HUES6 (cell line): ENCODE results near the gene WDR90.

Source experiments
- H3K27ac ChIP-seq: 2 replicates; pipeline ENCODE4 v1.7.0; 2013; ENCODE audit warnings: low read depth, mild to moderate bottlenecking, low read length, inconsistent platforms
- H3K27me3 ChIP-seq: 2 replicates; pipeline ENCODE4 v1.6.1; 2013; ENCODE audit warnings: low read length; ENCODE audit not compliant: control insufficient read depth, insufficient read depth
- H3K36me3 ChIP-seq: 2 replicates; pipeline ENCODE4 v1.6.1; 2013; ENCODE audit warnings: low read length; ENCODE audit not compliant: control insufficient read depth, insufficient read depth
- H3K4me1 ChIP-seq: 2 replicates; pipeline ENCODE4 v1.6.1; 2013; ENCODE audit warnings: low read length; ENCODE audit not compliant: control insufficient read depth, insufficient read depth
- H3K4me3 ChIP-seq: 2 replicates; pipeline ENCODE4 v1.5.1; 2013; ENCODE audit warnings: low read depth, low read length
- H3K9ac ChIP-seq: one replicate; pipeline ENCODE4 v1.6.1; 2013; ENCODE audit warnings: mild to moderate bottlenecking, low read length
- H3K9me3 ChIP-seq: 2 replicates; pipeline ENCODE4 v1.6.1; 2013; ENCODE audit warnings: low read depth, low read length; ENCODE audit not compliant: control insufficient read depth, insufficient read depth

Gene WDR90

DNA sequence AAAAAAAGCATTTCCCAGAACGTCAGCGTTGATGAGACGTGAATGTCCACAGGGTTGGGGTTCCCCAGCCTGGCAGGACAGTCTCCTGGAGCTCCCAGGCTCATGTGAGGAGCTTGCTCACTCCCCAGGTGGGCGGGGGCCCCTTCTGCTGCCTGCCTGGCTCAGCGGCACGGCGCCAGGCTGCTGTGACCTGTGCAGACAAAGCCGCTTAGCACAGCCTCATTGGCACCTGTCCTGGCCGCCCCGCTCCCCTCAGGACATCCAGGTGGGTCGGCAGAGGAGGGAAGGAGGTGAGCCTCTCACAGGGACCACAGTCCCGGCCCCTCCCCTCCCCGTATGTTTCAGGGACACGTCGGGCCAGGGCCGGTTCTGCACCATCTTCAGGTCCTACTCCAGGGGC lies 31.3 kb upstream of the WDR90 start:
- Histone ChIP-seq H3K9ac (no peak overlapping the region), H3K36me3 (peaks cover 6% of the 10 kb centered on the region; the same call in 1 of the 2 replicates), H3K4me1 (peaks cover 17% of the 10 kb centered on the region), H3K4me3 (no peak overlapping the region), H3K9me3 (no peaks in the 10 kb centered on the region), H3K27me3 (no peaks in the 10 kb centered on the region), H3K27ac (no peak overlapping the region)

DNA sequence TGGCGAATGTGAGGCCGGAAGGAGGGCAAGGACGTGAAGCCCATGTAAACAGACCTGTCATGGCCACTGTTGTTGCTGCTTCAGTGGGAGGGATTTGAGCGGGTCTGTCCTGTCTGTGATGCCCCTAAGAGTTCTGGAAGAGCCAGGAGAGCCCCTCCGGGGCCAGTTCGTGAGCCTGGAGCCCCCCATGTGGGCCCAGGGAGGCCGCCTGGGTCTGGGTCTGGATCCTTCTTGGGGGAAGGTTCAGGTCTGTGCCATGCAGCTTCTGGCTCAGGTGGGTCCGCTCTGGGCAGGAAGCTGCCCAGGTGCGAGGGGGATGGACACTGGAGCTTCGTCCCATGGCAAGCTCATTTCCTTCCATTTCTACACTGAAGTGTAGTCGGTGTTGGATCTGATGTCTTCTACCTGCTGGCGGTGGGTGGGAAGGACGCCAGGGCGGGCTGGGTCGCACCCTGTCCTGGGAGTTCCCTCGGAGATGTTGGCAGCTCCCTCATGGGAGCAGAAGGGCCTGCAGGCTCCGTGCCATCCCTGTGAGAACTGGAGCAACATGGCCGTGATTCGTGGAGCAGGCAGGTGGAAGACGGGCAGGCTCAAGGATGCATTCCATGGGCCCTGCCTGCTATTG lies 29.6 kb upstream of the WDR90 start:
- Histone ChIP-seq H3K9ac (no peak overlapping the region), H3K27ac (no peak overlapping the region), H3K4me1 (peaks cover 24% of the 10 kb centered on the region), H3K9me3 (no peaks in the 10 kb centered on the region), H3K36me3 (0 out of 2 replicates have a peak, but pooled peaks cover under 1% of the 10 kb centered on the region), H3K27me3 (no peaks in the 10 kb centered on the region), H3K4me3 (no peak overlapping the region)

DNA sequence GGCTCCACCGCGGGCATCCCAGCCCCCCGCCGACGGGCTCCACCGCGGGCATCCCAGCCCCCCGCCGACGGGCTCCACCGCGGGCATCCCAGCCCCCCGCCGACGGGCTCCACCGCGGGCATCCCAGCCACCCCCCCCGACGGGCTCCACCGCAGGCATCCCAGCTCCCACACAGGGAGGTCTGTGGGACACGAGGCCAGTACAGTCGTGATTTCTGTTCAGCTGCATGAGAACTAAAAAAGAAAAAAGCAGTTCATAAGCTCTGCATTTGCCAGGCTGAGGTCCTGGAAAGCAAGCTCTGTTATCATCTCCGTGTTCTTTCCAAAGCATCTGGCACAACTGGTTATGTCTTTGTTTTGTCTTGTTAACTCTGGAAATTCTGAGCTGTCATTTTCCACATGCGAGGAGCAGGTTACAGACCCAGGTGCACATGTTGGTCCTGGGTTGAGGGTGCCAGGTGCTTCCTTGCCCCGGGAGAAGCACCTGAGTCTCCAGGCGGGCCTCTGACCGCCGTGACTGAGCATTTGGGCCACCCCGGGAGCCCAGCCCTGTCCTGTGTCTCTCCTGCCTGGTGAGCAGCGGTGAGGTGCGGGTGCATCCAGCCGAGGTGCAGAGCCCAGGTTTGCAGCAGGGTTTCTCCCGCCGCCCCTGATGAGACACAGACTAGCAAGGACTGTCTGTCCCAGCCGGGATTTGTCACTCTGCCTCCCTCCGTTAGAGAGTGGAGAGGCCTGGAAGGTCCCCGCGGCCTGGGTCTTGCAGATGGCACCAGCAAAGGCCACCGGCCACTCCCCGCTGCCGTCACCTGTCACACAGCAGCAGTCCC lies 28.3 kb upstream of the WDR90 start:
- H3K4me3 ChIP-seq, result no peak overlapping the region
- H3K27ac ChIP-seq, result no peak overlapping the region
- no peaks in the 10 kb centered on the region for H3K9me3 ChIP-seq
- H3K27me3 ChIP-seq, result no peaks in the 10 kb centered on the region
- peaks cover 25% of the 10 kb centered on the region for H3K4me1 ChIP-seq
- no peaks in the 10 kb centered on the region for H3K36me3 ChIP-seq
- H3K9ac ChIP-seq, result no peak overlapping the region

DNA sequence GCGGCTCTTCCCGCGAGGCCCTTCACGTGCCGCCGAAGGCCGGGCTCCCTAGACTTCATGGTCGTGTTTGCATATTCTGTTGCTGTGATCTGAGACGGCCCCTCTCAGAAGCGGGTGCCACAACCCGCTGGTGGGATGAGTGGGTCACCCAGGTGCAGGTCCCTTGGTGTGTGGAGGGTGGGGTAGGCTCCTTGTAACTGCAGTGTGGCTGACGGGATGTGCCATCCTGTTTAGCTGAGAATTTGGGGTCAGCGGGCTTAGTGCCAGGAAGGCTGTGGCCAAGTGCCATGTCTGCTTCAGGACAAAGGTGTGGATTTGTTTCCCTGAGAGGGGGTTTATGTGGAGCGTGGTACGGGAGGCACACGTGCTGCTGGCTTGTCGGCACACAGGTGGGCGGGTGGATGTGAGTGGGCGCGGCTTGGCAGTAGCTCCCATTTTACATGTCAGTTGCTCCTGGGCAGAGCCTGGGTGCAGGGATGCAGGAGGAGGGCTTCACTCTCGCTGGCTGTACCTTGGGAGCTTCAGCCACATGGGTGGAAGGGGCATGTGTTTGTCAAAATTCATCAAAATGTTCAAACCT lies 27.5 kb upstream of the WDR90 start:
- Histone ChIP-seq H3K27me3 (no peaks in the 10 kb centered on the region), H3K9me3 (no peaks in the 10 kb centered on the region), H3K4me1 (peaks cover 25% of the 10 kb centered on the region), H3K36me3 (0 out of 2 replicates have a peak, but pooled peaks cover 4% of the 10 kb centered on the region), H3K4me3 (no peak overlapping the region), H3K9ac (no peak overlapping the region), H3K27ac (no peak overlapping the region)

DNA sequence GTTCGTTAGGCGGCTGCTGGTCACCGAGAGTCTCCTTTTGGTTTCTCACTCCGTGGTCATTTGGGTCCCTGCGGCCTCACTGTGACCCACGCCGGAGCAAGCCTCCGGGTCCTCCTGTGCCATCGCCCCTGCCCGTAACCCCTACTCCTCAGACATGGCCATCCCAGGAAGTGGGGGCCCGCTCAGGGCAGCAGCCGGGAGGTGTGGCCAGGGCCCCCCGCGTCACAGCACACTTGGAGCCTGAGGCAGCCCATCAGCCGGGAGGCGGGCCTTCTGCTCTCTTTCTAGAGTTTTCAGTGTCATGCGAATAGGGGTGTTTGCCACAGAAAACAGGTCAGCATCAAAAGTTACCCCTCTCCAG lies 26.3 kb upstream of the WDR90 start:
- H3K9ac ChIP-seq, result no peak overlapping the region
- H3K36me3 ChIP-seq, result peaks cover 9% of the 10 kb centered on the region; the same call in 1 of the 2 replicates
- H3K4me1 ChIP-seq, result peaks cover 31% of the 10 kb centered on the region
- no peaks in the 10 kb centered on the region for H3K27me3 ChIP-seq
- no peak overlapping the region for H3K4me3 ChIP-seq
- H3K9me3 ChIP-seq, result no peaks in the 10 kb centered on the region
- H3K27ac ChIP-seq, result no peak overlapping the region

DNA sequence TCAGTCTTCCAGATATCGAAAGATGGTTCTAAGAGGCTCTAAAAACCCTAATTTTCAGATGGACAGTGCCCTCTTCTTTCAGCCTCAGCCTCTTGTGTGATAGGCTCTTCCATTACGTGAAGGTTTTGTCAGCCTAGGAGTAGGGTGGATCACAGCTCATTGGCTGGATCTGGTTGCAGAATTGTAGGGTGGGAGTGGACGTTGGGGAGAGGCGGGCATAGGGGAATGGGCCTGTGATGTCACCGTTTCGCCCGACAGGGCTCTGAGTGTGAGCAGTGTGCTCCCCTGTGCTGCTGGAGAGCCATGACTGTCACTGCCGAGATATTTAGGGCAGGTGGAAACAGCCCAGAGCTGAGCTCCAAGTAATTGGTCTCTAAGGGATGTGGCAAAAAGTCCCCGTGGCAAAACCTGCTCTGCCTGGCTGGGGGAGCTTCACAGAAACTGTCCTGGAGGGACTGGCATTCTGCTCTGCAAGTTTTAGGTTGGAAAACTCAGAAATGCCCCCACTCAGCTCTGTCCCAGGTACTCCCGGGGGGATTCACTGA lies 24.6 kb upstream of the WDR90 start:
- H3K27me3 ChIP-seq, result no peaks in the 10 kb centered on the region
- no peak overlapping the region for H3K27ac ChIP-seq
- peaks cover 14% of the 10 kb centered on the region; the same call in 1 of the 2 replicates for H3K36me3 ChIP-seq
- H3K9me3 ChIP-seq, result no peaks in the 10 kb centered on the region
- no peak overlapping the region for H3K4me3 ChIP-seq
- H3K9ac ChIP-seq, result no peak overlapping the region
- peaks cover 43% of the 10 kb centered on the region for H3K4me1 ChIP-seq

DNA sequence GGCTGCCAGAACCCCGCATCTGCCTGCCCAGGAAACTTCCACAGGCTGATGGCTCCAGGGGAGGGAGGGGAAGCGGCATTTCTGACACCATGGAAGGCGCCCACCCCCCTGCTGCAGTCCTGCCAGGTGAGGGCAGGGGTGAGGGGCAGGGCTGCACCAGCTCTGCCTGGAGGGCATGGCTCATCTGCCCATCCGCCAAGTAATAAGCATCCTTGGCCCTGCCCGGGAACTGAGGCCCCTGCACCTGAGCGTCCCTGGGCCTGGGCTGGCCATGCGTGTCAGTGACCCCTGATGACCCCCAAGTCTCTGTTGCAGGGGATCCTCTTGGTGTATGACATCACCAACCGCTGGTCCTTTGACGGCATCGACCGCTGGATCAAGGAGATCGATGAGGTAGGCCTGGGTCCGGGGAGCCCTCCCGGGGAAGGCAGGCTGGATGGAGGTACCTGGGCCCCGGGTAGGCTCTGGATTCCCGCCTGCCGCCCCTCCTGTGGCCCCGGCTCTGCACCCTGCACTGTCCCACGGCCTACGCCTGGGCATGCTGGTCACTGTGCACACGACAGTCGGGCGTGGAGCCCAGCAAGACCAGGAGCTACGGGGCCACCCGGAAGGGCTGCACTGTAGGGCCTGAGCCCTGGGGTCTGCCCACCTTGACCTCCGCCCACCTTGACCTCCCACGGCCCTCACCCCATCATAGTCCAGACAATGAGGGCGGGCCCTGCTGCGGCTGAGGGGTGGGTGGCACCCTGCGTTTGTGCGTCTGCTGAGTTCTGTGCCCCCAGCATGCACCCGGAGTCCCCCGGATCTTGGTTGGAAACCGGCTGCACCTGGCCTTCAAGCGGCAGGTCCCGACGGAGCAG lies 23.8 kb upstream of the WDR90 start:
- Histone ChIP-seq H3K27ac (no peak overlapping the region), H3K4me3 (no peak overlapping the region), H3K9me3 (no peaks in the 10 kb centered on the region), H3K36me3 (peaks cover 14% of the 10 kb centered on the region; the same call in 1 of the 2 replicates), H3K27me3 (no peaks in the 10 kb centered on the region), H3K4me1 (peaks cover 49% of the 10 kb centered on the region), H3K9ac (no peak overlapping the region)

DNA sequence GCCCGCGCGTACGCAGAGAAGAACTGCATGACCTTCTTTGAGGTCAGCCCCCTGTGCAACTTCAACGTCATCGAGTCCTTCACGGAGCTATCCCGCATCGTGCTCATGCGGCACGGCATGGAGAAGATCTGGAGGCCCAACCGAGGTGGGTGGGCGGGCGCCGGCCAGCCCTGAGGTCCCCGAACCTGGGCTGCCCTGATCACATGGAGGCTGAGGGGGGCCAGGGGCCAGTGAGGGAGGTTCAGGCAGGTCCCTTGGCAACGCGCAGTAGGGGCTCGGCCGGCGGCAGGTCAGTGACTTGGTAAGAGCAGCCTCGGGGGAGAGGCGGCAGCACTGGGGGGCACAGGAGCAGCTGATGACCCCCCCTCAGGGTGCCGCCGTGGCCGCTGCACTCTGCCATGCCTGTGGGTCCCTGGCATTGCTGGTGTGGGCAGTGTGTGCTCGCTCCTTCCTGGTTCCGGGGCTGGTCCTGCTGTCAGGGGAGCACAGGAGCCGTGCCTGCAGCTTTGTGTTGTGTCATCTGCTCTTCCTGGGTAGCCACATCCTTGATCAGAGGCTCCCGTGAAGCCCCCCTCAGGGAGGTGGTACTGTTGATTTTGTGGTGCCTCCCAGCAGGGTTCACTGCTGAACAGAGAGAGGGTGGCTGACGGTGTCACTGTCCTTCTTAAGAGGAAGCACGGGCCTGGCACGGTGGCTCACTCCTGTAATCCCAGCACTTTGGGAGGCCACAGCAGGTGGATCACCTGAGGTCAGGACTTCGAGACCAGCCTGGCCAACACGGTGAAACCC lies 23.0 kb upstream of the WDR90 start:
- H3K4me1 ChIP-seq, result peaks cover 57% of the 10 kb centered on the region
- no peak overlapping the region for H3K27ac ChIP-seq
- no peak overlapping the region for H3K4me3 ChIP-seq
- peaks cover 14% of the 10 kb centered on the region; the same call in 1 of the 2 replicates for H3K36me3 ChIP-seq
- no peak overlapping the region for H3K9ac ChIP-seq
- no peaks in the 10 kb centered on the region for H3K9me3 ChIP-seq
- H3K27me3 ChIP-seq, result no peaks in the 10 kb centered on the region

DNA sequence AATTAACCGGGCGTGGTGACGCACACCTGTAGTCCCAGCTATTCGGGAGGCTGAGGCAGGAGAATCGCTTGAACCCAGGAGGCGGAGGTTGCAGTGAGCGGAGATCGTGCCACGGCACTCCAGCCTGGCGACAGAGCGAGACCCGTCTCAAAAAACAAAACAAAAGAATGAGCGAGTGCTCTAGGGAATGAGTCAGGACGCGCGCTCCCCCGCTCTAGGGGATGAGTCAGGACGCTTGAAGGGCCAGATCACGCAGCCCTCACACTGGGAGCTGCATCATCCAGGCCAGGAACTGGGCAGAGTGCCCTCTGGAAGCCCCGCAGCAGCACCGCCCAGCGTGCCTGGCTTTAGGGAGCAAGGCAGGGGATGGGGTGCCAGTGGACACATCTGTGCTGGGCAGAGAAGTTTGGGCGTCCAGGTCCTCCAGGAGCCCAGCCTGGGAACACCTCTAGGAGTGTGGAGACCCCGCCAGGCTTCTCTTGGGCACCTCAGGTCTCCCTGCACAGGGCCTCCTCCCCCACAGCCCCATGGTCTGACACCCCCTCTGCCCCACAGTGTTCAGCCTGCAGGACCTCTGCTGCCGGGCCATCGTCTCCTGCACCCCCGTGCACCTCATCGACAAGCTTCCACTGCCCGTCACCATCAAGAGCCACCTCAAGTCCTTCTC lies 22.2 kb upstream of the WDR90 start:
- Histone ChIP-seq H3K27me3 (no peaks in the 10 kb centered on the region), H3K4me3 (no peak overlapping the region), H3K9ac (no peak overlapping the region), H3K9me3 (no peaks in the 10 kb centered on the region), H3K36me3 (peaks cover 14% of the 10 kb centered on the region; the same call in 1 of the 2 replicates), H3K4me1 (peaks cover 52% of the 10 kb centered on the region), H3K27ac (no peak overlapping the region)
